H1 (cell line): Measurements from ENCODE around the gene GABRG3. TPM values are rescaled to one million over a fixed set of nuclear protein-coding genes. Genes with fewer than 3 reads are reported as not detected.

Experiments
- CTCF ChIA-PET: fragments of 300-600 bp; sonication (Branson Sonifier 250); formaldehyde crosslinking; loops from one replicate; lab custom pipeline; 2021; ENCODE audit not compliant: partially characterized antibody; lab: Charles Lee
- POLR2A ChIA-PET: fragments of 300-600 bp; sonication (Branson Sonifier 250); formaldehyde crosslinking; loops from one replicate; lab custom pipeline; 2021; ENCODE audit warnings: inconsistent platforms; ENCODE audit not compliant: partially characterized antibody; lab: Charles Lee
- DNase-seq, 2 experiments: peaks; one replicate each; pipeline versions ENCODE4 v3.0.0 to v3.0.0-alpha.2; 2010 to 2022; ENCODE audit warnings: low spot score in 2 of 2, low read depth in 1 of 2, mixed read lengths in 1 of 2
- FAIRE-seq: peaks from 2 replicates; lab custom pipeline; 2011; peaks lifted over from hg19 to GRCh38; lab: Jason Lieb, UNC
- H2AFZ ChIP-seq: 2 replicates; pipeline ENCODE4 v1.8.1; 2012; ENCODE audit warnings: low read length, inconsistent platforms
- H2AK5ac ChIP-seq: 2 replicates; pipeline ENCODE4 v1.6.1; 2013; ENCODE audit warnings: low read depth, low read length
- H2BK120ac ChIP-seq: replicated peaks from 2 replicates; pipeline ENCODE3; 2013; ENCODE audit warnings: low read depth, low read length, inconsistent platforms
- H2BK12ac ChIP-seq: 2 replicates; pipeline ENCODE4 v1.6.1; 2013; ENCODE audit warnings: low read depth, low read length
- H2BK15ac ChIP-seq: 2 replicates; pipeline ENCODE4 v1.6.1; 2013; ENCODE audit warnings: low read length
- H2BK20ac ChIP-seq: 2 replicates; pipeline ENCODE4 v1.6.1; 2013; ENCODE audit warnings: low read length
- H2BK5ac ChIP-seq: 2 replicates; pipeline ENCODE4 v1.6.1; 2013; ENCODE audit warnings: low read depth, low read length
- H3K14ac ChIP-seq: 2 replicates; pipeline ENCODE4 v1.6.1; 2013; ENCODE audit warnings: inconsistent platforms; ENCODE audit not compliant: insufficient read length
- H3K18ac ChIP-seq: 2 replicates; pipeline ENCODE4 v1.6.1; 2013; ENCODE audit warnings: low read length; ENCODE audit errors: extremely low read depth
- H3K23ac ChIP-seq: 2 replicates; pipeline ENCODE4 v1.6.1; 2013; ENCODE audit warnings: inconsistent platforms; ENCODE audit not compliant: insufficient read length
- H3K23me2 ChIP-seq: 2 replicates; pipeline ENCODE4 v1.6.1; 2013; ENCODE audit warnings: low read depth, low read length
- H3K27ac ChIP-seq: 2 replicates; pipeline ENCODE4 v1.6.1; 2011; ENCODE audit warnings: low read depth, low read length, inconsistent platforms
- H3K27me3 ChIP-seq, 4 experiments: replicated peaks in 1 of 4; 1 replicate in 1 of 4; 2 replicates in 3 of 4; pipeline versions ENCODE4 v1.6.1 to v1.8.1; 2011 to 2013; ENCODE audit warnings: low read length in 3 of 4, mild to moderate bottlenecking in 3 of 4, inconsistent platforms in 2 of 4, mixed read lengths in 2 of 4, moderate library complexity in 1 of 4; ENCODE audit not compliant: control insufficient read depth in 3 of 4, insufficient read depth in 3 of 4; ENCODE audit errors: extremely low read depth in 1 of 4
- H3K36me3 ChIP-seq, 4 experiments: 2 replicates each; pipeline versions ENCODE4 v1.6.1 to v1.8.1; 2011 to 2013; ENCODE audit warnings: mild to moderate bottlenecking in 4 of 4, low read length in 3 of 4, moderate library complexity in 2 of 4, control low read depth in 1 of 4, inconsistent platforms in 1 of 4; ENCODE audit not compliant: insufficient read depth in 4 of 4, control insufficient read depth in 2 of 4
- H3K4ac ChIP-seq: replicated peaks from 2 replicates; pipeline ENCODE3; 2013; ENCODE audit warnings: low read length, low read depth, mixed read lengths, inconsistent platforms; ENCODE audit not compliant: insufficient read length
- H3K4me1 ChIP-seq, 4 experiments: replicated peaks in 1 of 4; 1 replicate in 1 of 4; 2 replicates in 3 of 4; pipeline versions ENCODE4 v1.6.1 to v1.8.1; 2011 to 2013; ENCODE audit warnings: low read length in 3 of 4, inconsistent platforms in 2 of 4, mixed read lengths in 1 of 4; ENCODE audit not compliant: insufficient read depth in 4 of 4, control insufficient read depth in 3 of 4
- H3K4me2 ChIP-seq, 2 experiments: 2 replicates each; pipeline versions ENCODE4 v1.6.1 to v1.8.1; 2011 to 2013; ENCODE audit warnings: low read depth in 2 of 2, low read length in 2 of 2, control low read depth in 1 of 2, inconsistent platforms in 1 of 2, mild to moderate bottlenecking in 1 of 2; ENCODE audit not compliant: insufficient read depth in 1 of 2
- H3K4me3 ChIP-seq, 4 experiments: fragments of 200-600, 300-600 bp in 1 of 4; sonication (generic), shearing (Covaris generic), sonication (Bioruptor Twin) in 1 of 4; 2 replicates each; pipeline versions ENCODE4 v1.5.1 to v1.8.1; 2011 to 2016; ENCODE audit warnings: low read length in 4 of 4, low read depth in 3 of 4, control low read depth in 2 of 4, inconsistent platforms in 2 of 4, mild to moderate bottlenecking in 2 of 4, mixed read lengths in 1 of 4, moderate library complexity in 1 of 4; ENCODE audit not compliant: insufficient read depth in 2 of 4; ENCODE audit errors: extremely low read depth in 1 of 4
- H3K56ac ChIP-seq: replicated peaks from 2 replicates; pipeline ENCODE3; 2013; ENCODE audit warnings: low read depth, mild to moderate bottlenecking, mixed read lengths, low read length, inconsistent platforms; ENCODE audit not compliant: insufficient read length
- H3K79me1 ChIP-seq: 2 replicates; pipeline ENCODE4 v1.6.1; 2013; ENCODE audit warnings: low read depth, low read length, control low read depth
- H3K79me2 ChIP-seq, 2 experiments: 2 replicates each; pipeline versions ENCODE4 v1.6.1 to v1.8.1; 2012 to 2013; ENCODE audit warnings: low read length in 2 of 2, mild to moderate bottlenecking in 2 of 2, inconsistent platforms in 1 of 2; ENCODE audit not compliant: insufficient read depth in 2 of 2, control insufficient read depth in 1 of 2
- H3K9ac ChIP-seq, 4 experiments: replicated peaks in 1 of 4; 1 replicate in 1 of 4; 2 replicates in 3 of 4; pipeline versions ENCODE4 v1.6.1 to v1.8.1; 2011 to 2013; ENCODE audit warnings: low read depth in 3 of 4, low read length in 3 of 4, control low read depth in 2 of 4, mild to moderate bottlenecking in 2 of 4, moderate library complexity in 2 of 4, inconsistent platforms in 1 of 4; ENCODE audit errors: extremely low read depth in 1 of 4
- H3K9me3 ChIP-seq, 2 experiments: 2 replicates each; pipeline versions ENCODE4 v1.6.1 to v1.8.1; 2012 to 2013; ENCODE audit warnings: mild to moderate bottlenecking in 2 of 2, moderate library complexity in 2 of 2, control low read depth in 1 of 2, inconsistent platforms in 1 of 2, low read depth in 1 of 2, low read length in 1 of 2, mixed read lengths in 1 of 2; ENCODE audit not compliant: insufficient read depth in 2 of 2
- H4K20me1 ChIP-seq, 2 experiments: replicated peaks in 1 of 2; 2 replicates each; pipeline versions ENCODE3 to v1.8.1; 2011 to 2013; ENCODE audit warnings: inconsistent platforms in 2 of 2, low read length in 2 of 2, mild to moderate bottlenecking in 1 of 2; ENCODE audit not compliant: insufficient read depth in 2 of 2, control insufficient read depth in 1 of 2
- H4K5ac ChIP-seq: 2 replicates; pipeline ENCODE4 v1.6.1; 2013; ENCODE audit warnings: low read length, low read depth, mixed read lengths, inconsistent platforms; ENCODE audit not compliant: insufficient read length
- H4K8ac ChIP-seq: 2 replicates; pipeline ENCODE4 v1.8.0; 2013; ENCODE audit warnings: mild to moderate bottlenecking, moderate library complexity, low read length, inconsistent platforms; ENCODE audit not compliant: insufficient read depth; ENCODE audit errors: extremely low read depth
- H4K91ac ChIP-seq: replicated peaks from 2 replicates; pipeline ENCODE3; 2013; ENCODE audit warnings: low read length, mixed read lengths, inconsistent platforms; ENCODE audit not compliant: insufficient read length
- NRF1 ChIP-seq: IDR thresholded peaks from 2 replicates; pipeline ENCODE4 v1.6.1; 2011; ENCODE audit warnings: mild to moderate bottlenecking, low read depth, low read length, improper control_type of control experiment
- POU5F1 ChIP-seq: IDR thresholded peaks from 2 replicates; pipeline ENCODE4 v1.6.1; 2011; ENCODE audit warnings: low read depth, mild to moderate bottlenecking, low read length, moderate library complexity
- RNF2 ChIP-seq: fragments of 200-900, 300-1000 bp; sonication (generic); IDR thresholded peaks from 2 replicates; pipeline ENCODE4 v1.7.1; 2016; ENCODE audit warnings: borderline replicate concordance, low read depth, mild to moderate bottlenecking, antibody characterized with exemption, low read length; ENCODE audit not compliant: poor library complexity, severe bottlenecking; ENCODE audit errors: missing control alignments
- WGBS, 2 experiments: shearing (Covaris generic) in 1 of 2; methylation state at CpG; one replicate each; pipeline versions ENCODE4 v1.1.6 to v1.1.7; 2013 to 2015; ENCODE audit warnings: low lambda C conversion rate in 2 of 2, mixed read lengths in 2 of 2, inconsistent platforms in 1 of 2, low coverage in 1 of 2, missing lambda C conversion rate in 1 of 2; ENCODE audit not compliant: insufficient replicate concordance in 2 of 2, insufficient coverage in 1 of 2, insufficient read length in 1 of 2; ENCODE audit errors: extremely low coverage in 1 of 2, missing lambda C conversion rate in 1 of 2; 5-methylcytosine and 5-hydroxymethylcytosine counted together
- polyA plus RNA-seq, 7 experiments: library from polyadenylated mRNA; depleted of rRNA in 3 of 7; stranded (reverse) in 5 of 7; unstranded in 2 of 7; fragments of >200 nt in 5 of 7; fragments of 200-250 nt in 2 of 7; gene quantifications; 1 replicate in 5 of 7; 2 replicates in 1 of 7; 4 replicates in 1 of 7; pipeline versions ENCODE4 v1.2.1 to v1.2.3, GENCODE V29; 2011 to 2013; ENCODE audit warnings: missing spikeins in 2 of 7, mixed read lengths in 2 of 7
- total RNA-seq: library from RNA; stranded (reverse); fragmentation: NEBNext Ultra II Directional; extraction: Animal tissue kit (Norgen Biotek cat#: 25700); gene quantifications from 2 replicates; pipeline ENCODE4 v1.2.1, GENCODE V29; 2021

The GABRG3 gene
- total and polyA plus RNA-seq, 2 of the 8 experiments (the other 6 are each of a cell fraction or from before 2014, with no cell fraction given): 0.17 to 0.80 TPM

GRCh38 chr15:27234593-27234992 is 263.6 kb downstream of the GABRG3 start:
- Histone ChIP-seq H4K8ac (no peak overlapping the region; the same call in 1 of the 2 replicates), H3K18ac (no peak overlapping the region), H2BK120ac (no peak overlapping the region), H3K36me3 (no peaks in the 10 kb centered on the region), H3K79me2 (no peaks in the 10 kb centered on the region), H2BK12ac (no peak overlapping the region), H3K4me1 (no peaks in the 10 kb centered on the region), H3K4me2 (no peak overlapping the region), H2AK5ac (no peak overlapping the region), H2AFZ (no peak overlapping the region), H4K5ac (no peak overlapping the region), H2BK20ac (no peak overlapping the region), H2BK5ac (no peak overlapping the region), H3K9ac (no peak overlapping the region), H4K20me1 (no peaks in the 10 kb centered on the region), H3K79me1 (no peaks in the 10 kb centered on the region), H3K23me2 (no peaks in the 10 kb centered on the region), H3K9me3 (no peaks in the 10 kb centered on the region), H3K4ac (no peak overlapping the region), H2BK15ac (no peak overlapping the region), H3K27me3 (no peaks in the 10 kb centered on the region), H3K14ac (no peak overlapping the region), H3K4me3 (no peak overlapping the region), H4K91ac (no peak overlapping the region), H3K56ac (no peak overlapping the region), H3K27ac (no peak overlapping the region), H3K23ac (no peak overlapping the region)
- CTCF ChIA-PET: interaction anchor here (0.6 to 1.2 kb wide), 2 partner anchors 124 to 189 kb away, joined by 3 to 6 read pairs; no protein-coding TSS in a partner anchor
- 91% methylated on average over 4 of the region's 4 CpGs; no CpG with 5 or more reads in 1 of the 2 experiments for WGBS, 2 experiments
- FAIRE-seq: no peak
- TF ChIP-seq POU5F1 (no peak), RNF2 (no peak), NRF1 (no peak)
- no peak for DNase-seq
- POLR2A ChIA-PET: no interaction called here
